ENCODE measurements around the gene UBA3.

The UBA3 gene

DNA sequence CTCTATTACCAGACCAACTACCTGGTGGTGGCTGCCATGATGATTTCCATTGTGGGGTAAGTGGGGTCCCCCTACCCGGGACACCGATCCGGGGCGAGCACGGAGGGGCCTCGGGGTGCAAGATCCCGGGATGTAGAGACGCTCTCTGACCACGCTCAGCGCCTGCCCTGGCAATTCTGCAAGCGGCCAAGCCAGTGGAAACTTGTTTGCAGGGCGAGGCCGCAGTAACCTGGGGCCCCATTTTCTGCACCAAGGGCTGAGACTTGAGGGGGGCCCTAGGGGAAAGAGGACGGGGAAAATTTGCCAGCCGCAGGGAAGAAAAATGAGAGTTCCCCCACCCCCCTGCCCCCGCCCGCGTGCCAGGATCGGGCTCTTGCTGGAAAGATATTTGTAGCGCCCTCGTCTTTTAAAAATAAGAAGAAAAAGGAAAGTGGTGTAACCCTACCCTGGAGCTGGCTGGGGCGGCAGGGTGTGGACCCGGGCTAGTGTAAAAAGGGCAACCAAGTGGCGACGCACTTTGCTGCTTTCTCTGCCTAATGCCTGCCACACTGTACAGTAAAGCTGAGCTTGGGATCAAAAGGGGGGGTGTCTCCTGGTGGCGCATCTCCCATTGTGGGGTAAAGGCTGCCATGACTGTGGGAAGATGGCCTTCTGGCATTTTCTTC, 5.1 kb upstream of the UBA3 start:
- no peak for TF ChIP-seq ZFX (IDR thresholded peaks at IDR 0.05; ENCODE audit: borderline replicate concordance)
- TF ChIP-seq, protein P1, sequence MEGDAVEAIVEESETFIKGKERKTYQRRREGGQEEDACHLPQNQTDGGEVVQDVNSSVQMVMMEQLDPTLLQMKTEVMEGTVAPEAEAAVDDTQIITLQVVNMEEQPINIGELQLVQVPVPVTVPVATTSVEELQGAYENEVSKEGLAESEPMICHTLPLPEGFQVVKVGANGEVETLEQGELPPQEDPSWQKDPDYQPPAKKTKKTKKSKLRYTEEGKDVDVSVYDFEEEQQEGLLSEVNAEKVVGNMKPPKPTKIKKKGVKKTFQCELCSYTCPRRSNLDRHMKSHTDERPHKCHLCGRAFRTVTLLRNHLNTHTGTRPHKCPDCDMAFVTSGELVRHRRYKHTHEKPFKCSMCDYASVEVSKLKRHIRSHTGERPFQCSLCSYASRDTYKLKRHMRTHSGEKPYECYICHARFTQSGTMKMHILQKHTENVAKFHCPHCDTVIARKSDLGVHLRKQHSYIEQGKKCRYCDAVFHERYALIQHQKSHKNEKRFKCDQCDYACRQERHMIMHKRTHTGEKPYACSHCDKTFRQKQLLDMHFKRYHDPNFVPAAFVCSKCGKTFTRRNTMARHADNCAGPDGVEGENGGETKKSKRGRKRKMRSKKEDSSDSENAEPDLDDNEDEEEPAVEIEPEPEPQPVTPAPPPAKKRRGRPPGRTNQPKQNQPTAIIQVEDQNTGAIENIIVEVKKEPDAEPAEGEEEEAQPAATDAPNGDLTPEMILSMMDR (IDR thresholded peaks at IDR 0.05), result no peak
- peak overlapping the region; percentile 87 for H3K27ac ChIP-seq

DNA sequence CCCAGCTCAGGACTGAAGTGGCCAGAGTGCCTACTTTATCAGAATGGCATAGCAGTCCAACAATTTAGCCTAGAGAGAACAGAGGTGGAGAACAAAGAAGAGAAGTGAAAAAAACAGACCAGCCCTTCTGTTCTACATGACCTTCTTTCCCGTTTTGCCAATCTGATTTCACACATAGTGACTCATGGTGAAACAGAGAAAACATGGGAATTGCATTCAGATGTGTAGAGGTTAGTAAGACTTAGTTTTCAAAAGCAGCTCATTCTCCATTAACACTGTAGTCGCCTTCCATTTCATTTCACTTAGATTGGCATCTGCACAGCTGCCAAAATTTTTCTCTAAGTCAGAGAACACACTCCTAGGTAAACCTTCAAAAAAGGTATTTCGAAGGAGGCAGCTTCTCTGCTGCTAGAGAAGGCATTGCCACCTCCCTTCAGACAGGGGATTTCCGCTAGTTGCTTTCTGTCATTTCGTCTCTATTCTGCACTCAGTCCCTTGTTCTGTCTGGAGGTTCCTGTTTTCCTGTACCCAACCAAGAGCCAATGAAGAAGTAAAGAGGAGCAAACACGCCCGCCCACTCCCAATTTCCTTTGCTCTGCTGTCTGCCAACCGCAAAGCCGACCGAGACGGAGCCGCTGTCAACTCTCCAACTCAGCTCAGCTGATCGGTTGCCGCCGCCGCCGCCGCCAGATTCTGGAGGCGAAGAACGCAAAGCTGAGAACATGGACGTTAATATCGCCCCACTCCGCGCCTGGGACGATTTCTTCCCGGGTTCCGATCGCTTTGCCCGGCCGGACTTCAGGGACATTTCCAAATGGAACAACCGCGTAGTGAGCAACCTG, 4.4 kb upstream of the UBA3 start, which contains the start of gene ARL6IP5:
Gene ARL6IP5, plus strand, starts transcription at position 612 of the 842 bp plus-strand sequence. Its CDS starts 111 bp downstream, at position 723.
- TF ChIP-seq, protein P1 (IDR thresholded peaks at IDR 0.05), result no peak
- TF ChIP-seq ZFX (IDR thresholded peaks at IDR 0.05; ENCODE audit: borderline replicate concordance), result no peak
- H3K27ac ChIP-seq, result peak within 1 kb of the TSS; percentile 87

DNA sequence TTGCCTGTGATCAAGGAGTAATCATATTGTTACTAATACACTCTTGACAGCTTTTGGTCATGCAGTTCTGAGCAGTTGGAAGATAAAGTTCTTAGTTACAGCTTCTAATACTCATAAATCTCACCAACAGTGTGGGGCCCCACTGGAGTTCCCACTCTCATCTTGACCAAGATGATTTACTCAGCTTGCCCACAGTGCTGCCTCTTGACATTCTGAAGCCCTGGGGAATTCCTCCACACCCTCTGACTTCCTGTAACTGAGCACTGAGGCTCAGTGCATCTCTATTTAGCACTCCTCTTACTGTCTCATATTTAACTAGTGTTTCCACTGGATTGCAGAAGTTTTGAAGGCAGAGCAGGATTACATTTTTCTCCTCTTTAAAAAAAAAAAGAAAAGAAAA, 2.6 kb upstream of the UBA3 start:
- H3K27ac ChIP-seq, result no peak overlapping the region
- no peak for TF ChIP-seq ZFX (IDR thresholded peaks at IDR 0.05; ENCODE audit: borderline replicate concordance)
- TF ChIP-seq, protein P1 (IDR thresholded peaks at IDR 0.05), result no peak

DNA sequence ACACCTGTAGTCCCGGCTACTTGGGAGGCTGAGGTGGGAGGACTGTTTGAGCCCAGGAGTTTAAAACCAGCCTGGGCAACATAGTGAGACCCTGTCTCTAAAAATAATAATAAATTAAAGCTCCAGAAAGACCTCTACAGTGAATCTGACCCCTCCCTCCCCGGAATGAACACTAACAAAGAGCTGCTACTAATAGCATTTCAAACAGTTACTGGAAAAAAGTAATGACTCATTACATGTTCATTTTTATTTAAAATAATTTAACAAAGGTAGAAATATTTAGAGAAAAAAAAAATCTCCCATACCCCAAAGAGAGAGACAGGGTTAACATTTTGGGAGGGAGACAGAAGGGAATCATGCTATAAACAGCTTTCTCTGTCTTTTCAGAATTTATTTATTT, 2.2 kb upstream of the UBA3 start:
- no peak overlapping the region for H3K27ac ChIP-seq
- TF ChIP-seq, protein P1 (IDR thresholded peaks at IDR 0.05), result no peak
- TF ChIP-seq ZFX (IDR thresholded peaks at IDR 0.05; ENCODE audit: borderline replicate concordance), result no peak

DNA sequence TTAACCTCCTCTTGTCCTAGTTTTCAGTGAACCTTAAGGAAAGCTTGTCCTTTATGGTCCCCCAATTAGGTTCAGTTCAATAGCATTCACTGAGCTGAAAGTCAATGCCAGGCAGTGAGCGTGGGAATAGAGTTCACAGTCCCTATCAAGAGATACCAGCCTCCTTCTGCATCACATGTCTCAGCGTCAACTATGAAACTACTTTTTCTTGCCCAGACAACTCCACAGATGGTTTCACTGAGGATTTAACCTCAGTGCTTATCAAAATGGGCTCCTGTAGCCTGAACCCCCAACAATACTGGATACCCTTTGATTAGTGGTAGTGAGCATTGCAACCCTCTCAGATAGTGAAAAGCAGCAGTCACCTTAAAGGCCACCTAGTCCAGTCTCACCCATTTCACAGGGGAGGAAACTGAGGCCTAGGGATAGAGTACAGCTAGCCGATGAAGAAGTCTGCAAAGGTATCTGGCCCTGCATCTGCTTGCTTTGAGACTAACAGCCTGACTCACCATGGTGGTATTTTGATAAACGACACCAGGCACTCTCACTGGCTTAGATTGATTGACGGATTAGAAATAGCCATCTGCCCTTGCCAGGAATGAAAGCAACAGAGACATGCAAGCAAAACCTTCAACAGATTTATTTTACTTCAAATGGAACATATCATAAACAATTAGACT, 1.6 kb upstream of the UBA3 start:
- no peak for TF ChIP-seq ZFX (IDR thresholded peaks at IDR 0.05; ENCODE audit: borderline replicate concordance)
- TF ChIP-seq, protein P1 (IDR thresholded peaks at IDR 0.05), result no peak
- no peak overlapping the region for H3K27ac ChIP-seq

DNA sequence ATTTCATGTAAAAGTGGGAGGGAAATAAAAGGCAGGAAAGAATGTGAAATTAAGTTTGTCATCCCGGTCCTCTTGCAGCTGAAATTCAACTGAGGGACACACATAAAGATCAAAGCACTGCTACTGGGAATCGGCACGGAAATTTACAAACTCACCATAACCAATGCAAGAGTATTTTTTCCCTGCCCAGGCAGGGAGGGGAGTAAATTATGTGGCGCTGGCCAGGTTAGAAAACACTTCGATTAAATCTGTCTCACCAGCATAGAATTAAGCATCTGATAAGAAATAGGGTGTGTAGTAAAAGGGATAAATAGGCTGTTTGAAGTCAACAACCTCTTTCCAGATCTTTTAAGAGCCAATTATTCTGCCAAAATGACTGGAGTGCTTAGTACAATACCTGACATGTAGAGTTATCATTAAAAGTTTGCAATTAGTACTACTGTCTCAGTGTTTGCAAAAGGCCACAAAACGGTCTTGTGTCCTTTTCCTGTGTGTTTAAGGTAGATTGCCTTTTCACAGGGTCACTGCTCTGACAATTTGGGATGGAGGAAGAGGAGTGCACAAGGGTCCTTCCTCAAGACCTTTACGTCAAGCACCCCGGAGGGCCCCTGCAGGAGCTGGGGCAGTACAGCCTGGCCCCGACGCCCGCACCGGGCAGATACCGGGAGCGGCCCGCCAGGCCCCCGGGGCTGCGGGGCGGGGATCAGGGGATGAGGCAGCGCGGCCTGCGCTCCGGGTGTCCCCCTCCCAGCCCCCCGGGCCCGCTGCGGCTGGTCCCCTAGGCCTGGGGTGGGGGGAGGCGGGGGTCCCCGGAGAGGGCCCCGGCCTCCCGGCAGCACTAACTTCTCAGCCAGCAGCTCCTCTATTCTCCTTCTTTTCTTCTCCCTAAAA, 651 bp downstream of the UBA3 start:
- TF ChIP-seq, protein P1 (IDR thresholded peaks at IDR 0.05), result no peak
- no peak for TF ChIP-seq ZFX (IDR thresholded peaks at IDR 0.05; ENCODE audit: borderline replicate concordance)
- peak overlapping the region; percentile 58 for H3K27ac ChIP-seq
